Measurements from ENCODE around the gene INPP5K. TPM values are rescaled to one million over a fixed set of nuclear protein-coding genes. Genes with fewer than 3 reads are reported as not detected.

The INPP5K gene
- polyA plus RNA-seq, 1 donor from 2014 or later = 35.8 TPM

DNA sequence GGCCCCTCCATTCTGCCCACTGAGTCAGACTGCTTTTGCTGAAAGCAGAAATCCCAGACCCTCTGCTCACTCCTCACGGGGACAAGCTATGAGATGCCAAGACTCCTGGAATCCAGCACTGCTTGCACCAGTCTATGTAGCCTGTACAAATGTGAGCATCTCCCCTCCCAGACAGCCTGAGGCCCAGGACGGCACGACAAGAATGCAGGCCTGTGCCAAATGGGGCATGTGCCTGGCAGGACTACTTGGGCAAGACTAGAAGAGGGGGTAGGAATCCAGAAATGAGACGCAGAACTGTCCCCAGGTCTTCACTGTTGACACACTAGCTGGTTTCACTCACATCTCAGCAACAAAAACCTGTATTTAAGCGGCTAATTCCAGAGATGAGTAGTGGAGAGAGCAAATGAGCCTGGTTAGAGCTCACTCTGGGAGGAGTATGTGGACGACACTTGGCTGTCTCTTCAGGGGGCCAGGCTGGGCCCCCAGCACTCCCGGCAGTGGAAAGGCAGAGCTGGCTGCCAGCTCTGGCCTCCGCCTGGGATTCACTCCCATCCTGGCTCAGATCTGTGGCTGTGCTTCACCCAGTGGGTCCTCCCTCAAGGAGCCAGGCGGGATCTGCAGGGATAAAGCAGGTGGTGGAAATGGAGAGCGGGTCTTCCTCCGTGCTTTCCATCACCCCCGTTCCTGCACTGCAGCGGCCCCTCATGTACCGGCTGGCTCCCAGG is 21.0 kb downstream of the INPP5K start:
- H3K4me2 ChIP-seq (ENCODE audit: low read length) = no peak overlapping the region
- H3K27ac ChIP-seq (ENCODE audit: low read length) = no peak overlapping the region
- H3K79me2 ChIP-seq (replicated peaks; ENCODE audit: insufficient read depth, low read length) = no peaks in the 10 kb centered on the region
- no peak overlapping the region for H2AFZ ChIP-seq (ENCODE audit: low read depth, low read length)
- H3K9me2 ChIP-seq (ENCODE audit: insufficient read depth, low read length) = no peaks in the 10 kb centered on the region
- H3K36me3 ChIP-seq (ENCODE audit: insufficient read depth, low read length) = no peaks in the 10 kb centered on the region
- no peak overlapping the region for H3K9ac ChIP-seq (ENCODE audit: low read length)
- H3K9me3 ChIP-seq (ENCODE audit: low read length) = no peaks in the 10 kb centered on the region
- no peaks in the 10 kb centered on the region for H4K20me1 ChIP-seq (ENCODE audit: insufficient read depth)
- TF ChIP-seq EP300 (conservative IDR thresholded peaks at IDR 0.05; ENCODE audit: poor library complexity, severe bottlenecking) = no peak
- TF ChIP-seq EZH2 (IDR thresholded peaks at IDR 0.05; ENCODE audit: borderline replicate concordance, insufficient read depth, low read length, poor library complexity, severe bottlenecking) = no peak
- TF ChIP-seq SMC3 (conservative IDR thresholded peaks at IDR 0.05; ENCODE audit: poor library complexity) = no peak
- TF ChIP-seq, protein P1, sequence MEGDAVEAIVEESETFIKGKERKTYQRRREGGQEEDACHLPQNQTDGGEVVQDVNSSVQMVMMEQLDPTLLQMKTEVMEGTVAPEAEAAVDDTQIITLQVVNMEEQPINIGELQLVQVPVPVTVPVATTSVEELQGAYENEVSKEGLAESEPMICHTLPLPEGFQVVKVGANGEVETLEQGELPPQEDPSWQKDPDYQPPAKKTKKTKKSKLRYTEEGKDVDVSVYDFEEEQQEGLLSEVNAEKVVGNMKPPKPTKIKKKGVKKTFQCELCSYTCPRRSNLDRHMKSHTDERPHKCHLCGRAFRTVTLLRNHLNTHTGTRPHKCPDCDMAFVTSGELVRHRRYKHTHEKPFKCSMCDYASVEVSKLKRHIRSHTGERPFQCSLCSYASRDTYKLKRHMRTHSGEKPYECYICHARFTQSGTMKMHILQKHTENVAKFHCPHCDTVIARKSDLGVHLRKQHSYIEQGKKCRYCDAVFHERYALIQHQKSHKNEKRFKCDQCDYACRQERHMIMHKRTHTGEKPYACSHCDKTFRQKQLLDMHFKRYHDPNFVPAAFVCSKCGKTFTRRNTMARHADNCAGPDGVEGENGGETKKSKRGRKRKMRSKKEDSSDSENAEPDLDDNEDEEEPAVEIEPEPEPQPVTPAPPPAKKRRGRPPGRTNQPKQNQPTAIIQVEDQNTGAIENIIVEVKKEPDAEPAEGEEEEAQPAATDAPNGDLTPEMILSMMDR (IDR thresholded peaks at IDR 0.05; ENCODE audit: poor library complexity, severe bottlenecking) = no peak
- no peak for TF ChIP-seq RAD21 (conservative IDR thresholded peaks at IDR 0.05)
- no peak for TF ChIP-seq POLR2AphosphoS5 (IDR thresholded peaks at IDR 0.05)
- no peak for TF ChIP-seq MXI1 (conservative IDR thresholded peaks at IDR 0.05; ENCODE audit: poor library complexity, severe bottlenecking)
- H3K4me3 ChIP-seq (ENCODE audit: low read length) = no peak overlapping the region
- H3F3A ChIP-seq (ENCODE audit: insufficient read depth, low read length, poor library complexity, severe bottlenecking) = no peaks in the 10 kb centered on the region
- H3K27me3 ChIP-seq (ENCODE audit: insufficient read depth, low read depth, low read length) = peaks cover 9% of the 10 kb centered on the region

DNA sequence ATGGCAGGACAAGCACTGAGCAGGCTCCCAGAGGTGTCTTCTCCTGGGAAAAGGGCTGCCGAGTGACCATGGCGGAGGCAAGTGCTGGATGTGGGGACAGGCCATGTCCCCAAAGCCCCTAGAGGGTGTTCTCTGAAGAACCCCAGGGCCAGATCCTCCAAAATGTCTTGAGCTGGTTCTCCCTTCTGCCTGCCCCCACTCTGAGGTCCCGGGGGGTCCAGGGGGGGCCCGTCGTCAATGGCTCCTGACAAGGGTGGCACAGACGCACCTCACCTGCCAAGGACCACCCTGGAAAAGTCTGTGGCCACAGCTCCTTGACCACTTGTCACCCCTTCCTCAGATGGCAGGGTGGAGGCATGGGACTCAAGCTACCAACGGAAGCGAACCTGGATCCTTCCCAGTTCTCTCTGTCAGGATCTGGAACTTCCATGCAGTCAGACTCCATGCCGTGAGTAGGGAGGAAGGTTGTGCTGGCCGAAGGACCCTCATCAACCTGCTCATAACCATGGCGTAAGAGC is 21.6 kb downstream of the INPP5K start:
- no peak overlapping the region for H3K27ac ChIP-seq (ENCODE audit: low read length)
- H3K27me3 ChIP-seq (ENCODE audit: insufficient read depth, low read depth, low read length) = peaks cover 11% of the 10 kb centered on the region
- no peaks in the 10 kb centered on the region for H3F3A ChIP-seq (ENCODE audit: insufficient read depth, low read length, poor library complexity, severe bottlenecking)
- H2AFZ ChIP-seq (ENCODE audit: low read depth, low read length) = no peak overlapping the region
- H3K4me3 ChIP-seq (ENCODE audit: low read length) = no peak overlapping the region
- no peaks in the 10 kb centered on the region for H3K9me3 ChIP-seq (ENCODE audit: low read length)
- no peaks in the 10 kb centered on the region for H3K36me3 ChIP-seq (ENCODE audit: insufficient read depth, low read length)
- no peaks in the 10 kb centered on the region for H3K79me2 ChIP-seq (replicated peaks; ENCODE audit: insufficient read depth, low read length)
- H3K9me2 ChIP-seq (ENCODE audit: insufficient read depth, low read length) = no peaks in the 10 kb centered on the region
- TF ChIP-seq EZH2 (IDR thresholded peaks at IDR 0.05; ENCODE audit: borderline replicate concordance, insufficient read depth, low read length, poor library complexity, severe bottlenecking) = no peak
- no peak for TF ChIP-seq POLR2AphosphoS5 (IDR thresholded peaks at IDR 0.05)
- TF ChIP-seq TAF1 (IDR thresholded peaks at IDR 0.05; ENCODE audit: low read depth) = no peak
- TF ChIP-seq, protein P2, sequence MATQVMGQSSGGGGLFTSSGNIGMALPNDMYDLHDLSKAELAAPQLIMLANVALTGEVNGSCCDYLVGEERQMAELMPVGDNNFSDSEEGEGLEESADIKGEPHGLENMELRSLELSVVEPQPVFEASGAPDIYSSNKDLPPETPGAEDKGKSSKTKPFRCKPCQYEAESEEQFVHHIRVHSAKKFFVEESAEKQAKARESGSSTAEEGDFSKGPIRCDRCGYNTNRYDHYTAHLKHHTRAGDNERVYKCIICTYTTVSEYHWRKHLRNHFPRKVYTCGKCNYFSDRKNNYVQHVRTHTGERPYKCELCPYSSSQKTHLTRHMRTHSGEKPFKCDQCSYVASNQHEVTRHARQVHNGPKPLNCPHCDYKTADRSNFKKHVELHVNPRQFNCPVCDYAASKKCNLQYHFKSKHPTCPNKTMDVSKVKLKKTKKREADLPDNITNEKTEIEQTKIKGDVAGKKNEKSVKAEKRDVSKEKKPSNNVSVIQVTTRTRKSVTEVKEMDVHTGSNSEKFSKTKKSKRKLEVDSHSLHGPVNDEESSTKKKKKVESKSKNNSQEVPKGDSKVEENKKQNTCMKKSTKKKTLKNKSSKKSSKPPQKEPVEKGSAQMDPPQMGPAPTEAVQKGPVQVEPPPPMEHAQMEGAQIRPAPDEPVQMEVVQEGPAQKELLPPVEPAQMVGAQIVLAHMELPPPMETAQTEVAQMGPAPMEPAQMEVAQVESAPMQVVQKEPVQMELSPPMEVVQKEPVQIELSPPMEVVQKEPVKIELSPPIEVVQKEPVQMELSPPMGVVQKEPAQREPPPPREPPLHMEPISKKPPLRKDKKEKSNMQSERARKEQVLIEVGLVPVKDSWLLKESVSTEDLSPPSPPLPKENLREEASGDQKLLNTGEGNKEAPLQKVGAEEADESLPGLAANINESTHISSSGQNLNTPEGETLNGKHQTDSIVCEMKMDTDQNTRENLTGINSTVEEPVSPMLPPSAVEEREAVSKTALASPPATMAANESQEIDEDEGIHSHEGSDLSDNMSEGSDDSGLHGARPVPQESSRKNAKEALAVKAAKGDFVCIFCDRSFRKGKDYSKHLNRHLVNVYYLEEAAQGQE (IDR thresholded peaks at IDR 0.05; ENCODE audit: borderline replicate concordance) = no peak
- TF ChIP-seq RAD21 (conservative IDR thresholded peaks at IDR 0.05) = no peak
- TF ChIP-seq, protein P1 (IDR thresholded peaks at IDR 0.05; ENCODE audit: poor library complexity, severe bottlenecking) = no peak
- no peak for TF ChIP-seq EP300 (conservative IDR thresholded peaks at IDR 0.05; ENCODE audit: poor library complexity, severe bottlenecking)
- TF ChIP-seq MXI1 (conservative IDR thresholded peaks at IDR 0.05; ENCODE audit: poor library complexity, severe bottlenecking) = no peak
- TF ChIP-seq SMC3 (conservative IDR thresholded peaks at IDR 0.05; ENCODE audit: poor library complexity) = no peak
- H3K9ac ChIP-seq (ENCODE audit: low read length) = no peak overlapping the region
- no peaks in the 10 kb centered on the region for H4K20me1 ChIP-seq (ENCODE audit: insufficient read depth)
- H3K4me2 ChIP-seq (ENCODE audit: low read length) = no peak overlapping the region

Data from neural cell (in vitro differentiated cells).